Muscle of leg (tissue), 11 donors: Measurements from ENCODE around the gene EIF2AK3. TPM values are rescaled to one million over a fixed set of nuclear protein-coding genes. Genes with fewer than 3 reads are reported as not detected.

Experiments
- DNase-seq: peaks from one replicate; pipeline ENCODE4 v3.0.0; 2013
- H3K27ac ChIP-seq: one replicate; pipeline ENCODE4 v1.5.1; 2013; ENCODE audit warnings: mild to moderate bottlenecking, low read length, control low read depth
- H3K27me3 ChIP-seq: one replicate; pipeline ENCODE4 v1.6.1; 2013; ENCODE audit warnings: low read length; ENCODE audit not compliant: control insufficient read depth, insufficient read depth
- H3K36me3 ChIP-seq: one replicate; pipeline ENCODE4 v1.6.1; 2013; ENCODE audit warnings: low read length; ENCODE audit not compliant: control insufficient read depth, insufficient read depth
- H3K4me1 ChIP-seq: one replicate; pipeline ENCODE4 v1.6.1; 2013; ENCODE audit warnings: low read length; ENCODE audit not compliant: control insufficient read depth, insufficient read depth
- H3K4me3 ChIP-seq: one replicate; pipeline ENCODE4 v1.5.1; 2013; ENCODE audit warnings: low read length, control low read depth
- H3K9me3 ChIP-seq: replicated peaks from 2 replicates; pipeline ENCODE4 v1.6.1; 2013; ENCODE audit warnings: low read depth, low read length; ENCODE audit not compliant: control insufficient read depth
- whole genome bisulfite sequencing: methylation state at CpG from one replicate; pipeline ENCODE4 v1.1.5; 2013; ENCODE audit warnings: missing lambda C conversion rate; ENCODE audit not compliant: insufficient coverage; 5-methylcytosine and 5-hydroxymethylcytosine counted together
- polyA plus RNA-seq, 8 donors: library from polyadenylated mRNA; unstranded; fragments of 120-200 nt; gene quantifications; one replicate each; pipeline versions ENCODE4 v1.2.1 to v1.2.3, GENCODE V29; 2013; ENCODE audit warnings: inconsistent platforms in 1 of 8, low replicate concordance in 1 of 8; ENCODE audit not compliant: insufficient read length in 8 of 8, insufficient read depth in 1 of 8
- total RNA-seq: library from RNA; stranded (reverse); fragments of 120-200 nt; gene quantifications from one replicate; pipeline ENCODE4 v1.2.4, GENCODE V29; 2013

The EIF2AK3 gene
- total and polyA plus RNA-seq, 9 donors: 14.2 to 25.4 (median 19.2) TPM

DNA sequence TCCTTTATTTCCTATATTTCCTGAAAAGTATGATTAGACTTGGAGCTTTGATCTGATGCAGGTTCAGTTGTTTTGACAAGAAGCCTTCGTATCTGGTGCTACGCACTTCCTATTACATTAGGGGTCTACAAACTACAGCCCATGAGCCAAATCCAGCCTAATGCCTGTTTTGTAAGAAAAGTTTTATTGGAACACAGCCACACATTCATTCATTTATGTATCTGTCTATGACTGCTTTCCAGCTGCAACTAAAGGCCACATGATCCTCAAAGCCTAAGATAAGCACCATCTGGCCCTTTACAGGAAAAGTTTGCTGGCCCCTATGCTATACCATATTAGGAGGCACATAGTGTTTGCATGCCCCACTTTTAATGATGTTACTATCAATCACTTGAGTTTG is 26.0 kb downstream of the EIF2AK3 start:
- WGBS: no CpG with 5 or more reads among the region's 2 CpGs
- peaks cover 5% of the 10 kb centered on the region for H3K4me1 ChIP-seq

DNA sequence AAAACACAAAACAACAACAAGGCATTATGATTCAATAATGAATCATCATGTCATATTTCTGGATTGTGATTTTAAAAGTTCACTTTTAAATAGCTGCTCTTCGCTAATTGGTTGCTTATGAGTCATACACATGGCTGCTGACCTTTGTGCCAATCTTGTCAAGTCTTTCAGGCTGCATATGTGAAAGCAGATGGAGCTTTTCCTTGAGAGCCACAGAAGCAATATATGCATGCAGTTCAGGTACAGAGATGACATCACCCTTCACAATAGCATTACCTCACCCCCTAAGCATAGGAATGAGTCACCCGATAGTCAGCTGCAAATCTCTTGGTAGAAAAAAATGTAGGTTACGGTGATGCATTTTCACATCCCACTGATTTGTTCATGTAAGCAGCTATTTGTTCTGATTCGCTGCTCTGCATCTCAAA is 27.2 kb downstream of the EIF2AK3 start:
- WGBS: no CpG with 5 or more reads among the region's 4 CpGs
- Histone ChIP-seq H3K4me3 (no peak overlapping the region), H3K4me1 (peaks cover 5% of the 10 kb centered on the region), H3K27me3 (no peaks in the 10 kb centered on the region), H3K36me3 (no peaks in the 10 kb centered on the region), H3K27ac (peak overlapping the region; percentile 62), H3K9me3 (no peaks in the 10 kb centered on the region)
- DNase-seq: peak; percentile 85

More for the DNA sequence above, 26.0 kb downstream of the EIF2AK3 start:
- peak; percentile 58 for DNase-seq
- Histone ChIP-seq H3K36me3 (no peaks in the 10 kb centered on the region), H3K9me3 (no peaks in the 10 kb centered on the region), H3K27me3 (no peaks in the 10 kb centered on the region), H3K4me3 (no peak overlapping the region), H3K27ac (peak overlapping the region; percentile 62)

DNA sequence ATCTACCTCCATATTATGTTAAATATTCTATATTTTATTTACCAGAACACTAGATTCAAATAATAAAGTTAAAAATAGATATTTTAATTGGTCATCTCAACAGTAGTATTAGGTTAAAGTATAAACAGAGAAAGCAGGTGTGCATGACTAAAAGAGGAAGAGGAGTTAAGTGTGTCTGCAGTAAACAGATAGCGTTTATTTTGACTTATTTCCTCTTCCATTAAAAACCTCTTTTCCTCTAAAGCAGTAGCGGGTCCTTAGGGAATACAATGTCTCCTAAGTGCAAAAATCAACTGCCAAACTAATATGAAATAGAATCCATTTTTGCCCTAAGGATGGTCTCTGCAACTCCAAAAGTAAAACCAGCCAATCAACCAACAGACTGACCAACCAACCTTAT is 27.7 kb downstream of the EIF2AK3 start:
- no peaks in the 10 kb centered on the region for H3K9me3 ChIP-seq
- peak overlapping the region; percentile 62 for H3K27ac ChIP-seq
- H3K4me3 ChIP-seq: no peak overlapping the region
- no CpG with 5 or more reads among the region's 2 CpGs for WGBS
- peaks cover 5% of the 10 kb centered on the region for H3K4me1 ChIP-seq
- DNase-seq: peak; percentile 16
- H3K36me3 ChIP-seq: no peaks in the 10 kb centered on the region
- no peaks in the 10 kb centered on the region for H3K27me3 ChIP-seq

DNA sequence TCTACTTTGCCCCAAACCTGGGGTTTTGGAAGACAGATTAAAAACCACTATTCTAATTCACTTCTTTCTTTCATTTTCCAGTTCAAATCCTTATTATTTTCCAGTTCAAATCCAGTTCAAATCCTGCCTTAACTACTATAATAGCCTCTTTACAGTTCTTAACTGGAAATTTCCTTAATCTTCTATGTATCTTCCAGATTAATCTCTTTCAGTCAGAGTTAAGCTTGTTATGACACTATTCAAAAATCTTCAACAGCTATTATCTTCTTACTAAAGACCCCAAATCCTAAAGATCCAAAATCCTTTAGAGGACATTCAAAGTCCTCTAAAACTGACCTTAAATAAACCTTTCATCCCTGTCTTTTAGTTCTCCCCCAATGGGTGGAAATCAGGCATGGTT is 30.1 kb downstream of the EIF2AK3 start:
- no peak for DNase-seq

DNA sequence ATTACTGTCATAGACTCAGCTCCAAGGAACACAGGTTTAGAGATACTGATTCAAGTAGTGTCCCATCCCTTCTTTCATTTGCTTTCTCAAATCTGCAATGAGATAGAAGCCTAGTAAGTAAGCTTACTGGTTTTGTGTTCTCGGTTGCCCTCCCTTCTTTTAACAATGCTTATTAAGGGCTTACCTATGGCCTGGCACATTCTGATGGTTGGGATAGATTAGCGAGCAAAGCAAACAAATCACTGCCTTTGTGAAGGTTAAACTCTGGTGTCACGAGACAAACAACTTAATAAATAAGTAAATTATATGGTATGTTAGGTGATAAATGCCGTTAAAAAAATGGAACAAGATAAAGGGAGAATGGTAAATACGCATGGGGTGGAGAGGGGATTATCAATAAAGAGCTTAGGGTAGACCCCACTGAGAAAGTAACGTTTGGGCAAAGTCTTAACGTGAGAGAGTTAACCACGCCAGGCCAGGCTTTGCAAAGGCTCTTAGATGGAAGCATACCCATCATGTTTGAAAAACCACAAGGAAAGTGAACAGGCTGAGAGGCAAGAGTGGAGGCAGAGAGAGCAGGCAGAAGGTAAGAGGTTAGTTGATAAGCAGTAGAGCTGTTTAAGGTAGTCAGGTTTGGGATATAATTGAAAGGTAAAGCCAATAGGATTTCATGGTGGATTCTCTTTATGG is 31.0 kb downstream of the EIF2AK3 start:
- DNase-seq: no peak
- no peaks in the 10 kb centered on the region for H3K27me3 ChIP-seq
- peaks cover 3% of the 10 kb centered on the region for H3K4me1 ChIP-seq
- H3K9me3 ChIP-seq: no peaks in the 10 kb centered on the region
- no peak overlapping the region for H3K27ac ChIP-seq
- peaks cover 6% of the 10 kb centered on the region for H3K36me3 ChIP-seq
- 92% methylated on average over 4 of the region's 8 CpGs for WGBS
- H3K4me3 ChIP-seq: no peak overlapping the region

More for the DNA sequence above, 30.1 kb downstream of the EIF2AK3 start:
- Histone ChIP-seq H3K4me1 (peaks cover 5% of the 10 kb centered on the region), H3K36me3 (peaks cover 6% of the 10 kb centered on the region), H3K4me3 (no peak overlapping the region), H3K9me3 (no peaks in the 10 kb centered on the region), H3K27me3 (no peaks in the 10 kb centered on the region), H3K27ac (no peak overlapping the region)

DNA sequence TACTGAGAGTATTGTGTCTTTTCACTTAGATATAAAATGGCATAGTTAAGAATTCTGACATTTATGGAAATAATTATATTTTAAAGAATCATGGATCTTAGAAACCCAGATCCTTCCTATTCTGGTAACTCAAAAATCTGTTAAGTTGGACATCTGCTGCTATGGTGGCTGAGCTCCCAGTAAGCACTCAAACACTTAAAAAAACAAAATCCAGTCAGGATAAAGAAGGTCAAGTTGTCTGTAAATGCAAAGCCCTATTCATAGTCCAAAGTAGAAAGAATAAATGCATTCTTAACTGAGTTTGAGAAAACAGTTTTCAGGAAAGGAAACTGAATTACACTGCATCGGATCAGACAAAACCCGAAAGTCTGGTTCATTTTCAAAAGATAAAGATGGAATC is 35.6 kb downstream of the EIF2AK3 start:
- no peaks in the 10 kb centered on the region for H3K9me3 ChIP-seq
- no peaks in the 10 kb centered on the region for H3K27me3 ChIP-seq
- no CpG with 5 or more reads among the region's 2 CpGs for WGBS
- H3K36me3 ChIP-seq: peaks cover 17% of the 10 kb centered on the region
- H3K4me1 ChIP-seq: no peaks in the 10 kb centered on the region
- H3K4me3 ChIP-seq: no peak overlapping the region
- DNase-seq: no peak
- no peak overlapping the region for H3K27ac ChIP-seq

DNA sequence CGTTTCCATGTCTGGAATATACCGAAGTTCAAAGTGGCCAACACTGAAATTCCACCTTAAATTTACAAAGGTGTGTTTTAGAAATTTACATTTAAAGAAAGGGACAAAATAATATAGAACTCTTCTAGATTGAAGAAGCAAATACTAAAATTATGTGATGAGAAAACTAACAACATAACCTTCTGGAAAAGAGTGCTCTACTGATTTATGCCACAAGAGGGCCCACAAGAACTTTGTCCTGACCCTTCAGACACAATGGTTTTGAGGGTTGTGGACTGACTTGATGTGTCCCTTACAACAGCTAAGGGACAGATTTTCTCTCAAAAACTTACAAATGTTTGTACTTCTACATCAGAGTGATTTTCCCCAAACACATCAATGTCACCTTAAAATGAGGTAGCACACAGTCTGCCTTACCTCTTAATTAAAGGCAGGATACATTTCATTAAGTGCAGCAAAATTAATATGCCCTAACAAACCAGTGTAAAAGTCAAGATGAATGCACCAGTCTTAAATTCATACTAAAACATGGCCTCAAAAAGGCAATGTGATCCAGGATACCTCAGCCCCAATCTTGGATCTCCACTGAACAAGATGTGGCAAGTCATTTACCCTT is 36.2 kb downstream of the EIF2AK3 start:
- H3K27me3 ChIP-seq: no peaks in the 10 kb centered on the region
- DNase-seq: peak; percentile 72
- H3K27ac ChIP-seq: no peak overlapping the region
- peaks cover 17% of the 10 kb centered on the region for H3K36me3 ChIP-seq
- no peaks in the 10 kb centered on the region for H3K9me3 ChIP-seq
- no CpG with 5 or more reads among the region's 2 CpGs for WGBS
- H3K4me1 ChIP-seq: no peaks in the 10 kb centered on the region
- no peak overlapping the region for H3K4me3 ChIP-seq

DNA sequence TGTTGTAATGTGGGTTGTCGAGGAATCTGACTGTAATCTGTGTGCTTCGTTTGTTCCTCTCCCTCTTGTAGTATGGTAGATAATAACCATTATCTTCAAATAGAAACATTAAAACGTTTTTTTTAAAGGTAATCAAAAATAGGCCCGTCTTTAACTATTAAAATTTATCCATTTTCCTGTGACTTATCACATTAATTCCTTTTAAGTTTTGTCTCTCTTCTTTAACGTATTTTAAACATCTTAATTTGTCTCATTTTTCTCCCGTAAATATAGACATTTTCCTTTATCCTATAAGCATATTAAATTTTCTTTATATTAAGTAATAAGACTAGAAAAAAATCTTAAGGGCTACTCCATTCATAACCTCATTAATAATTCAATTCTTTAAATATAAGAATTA is 41.3 kb downstream of the EIF2AK3 start:
- Histone ChIP-seq H3K9me3 (no peaks in the 10 kb centered on the region), H3K36me3 (peaks cover 38% of the 10 kb centered on the region), H3K27ac (no peak overlapping the region), H3K4me1 (no peaks in the 10 kb centered on the region), H3K4me3 (no peak overlapping the region), H3K27me3 (no peaks in the 10 kb centered on the region)
- WGBS: no CpG with 5 or more reads among the region's 6 CpGs
- DNase-seq: no peak

DNA sequence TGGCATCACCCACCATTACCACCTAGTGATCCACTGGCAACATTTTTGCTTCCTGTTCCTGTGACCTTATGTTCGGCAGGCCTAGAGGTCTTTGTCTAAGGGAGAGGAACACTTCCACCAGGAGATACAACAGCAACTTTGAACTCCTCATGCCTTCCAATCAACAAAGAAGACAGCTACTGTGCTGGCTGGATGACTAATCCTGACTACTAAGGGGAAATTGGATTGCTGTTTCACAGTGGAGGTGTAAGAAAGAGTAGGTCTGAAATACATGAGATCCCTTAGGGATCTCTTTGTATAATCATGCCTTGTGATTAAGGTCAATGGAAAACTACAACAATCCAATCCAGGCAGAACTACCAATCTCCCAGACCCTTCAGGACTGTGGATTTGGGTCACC is 45.2 kb downstream of the EIF2AK3 start:
- DNase-seq: no peak
- H3K4me3 ChIP-seq: no peak overlapping the region
- no peaks in the 10 kb centered on the region for H3K27me3 ChIP-seq
- H3K36me3 ChIP-seq: peaks cover 36% of the 10 kb centered on the region
- H3K27ac ChIP-seq: no peak overlapping the region
- no peaks in the 10 kb centered on the region for H3K4me1 ChIP-seq
- H3K9me3 ChIP-seq: no peaks in the 10 kb centered on the region
- no CpG with 5 or more reads among the region's 1 CpG for WGBS

DNA sequence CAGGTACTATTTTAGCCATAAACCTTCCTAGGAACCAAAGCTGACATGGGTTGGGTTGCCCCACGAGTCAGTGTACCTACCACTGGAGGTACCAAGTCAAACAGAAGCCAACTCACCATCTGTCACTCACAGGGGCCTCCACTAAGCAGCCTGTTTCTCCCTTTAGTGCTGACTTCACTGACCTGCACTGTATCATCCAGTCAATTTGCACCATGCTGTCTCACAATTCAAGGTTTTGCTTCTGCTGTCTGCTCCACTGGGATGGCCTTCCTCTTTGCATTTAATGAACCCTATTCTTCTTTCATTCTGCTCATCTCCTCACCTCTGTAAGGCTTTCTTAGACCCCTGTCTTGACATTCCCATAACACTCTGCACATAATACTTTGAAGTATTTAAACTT is 47.2 kb downstream of the EIF2AK3 start:
- no peaks in the 10 kb centered on the region for H3K9me3 ChIP-seq
- H3K4me1 ChIP-seq: no peaks in the 10 kb centered on the region
- no peak for DNase-seq
- no peaks in the 10 kb centered on the region for H3K27me3 ChIP-seq
- H3K4me3 ChIP-seq: no peak overlapping the region
- H3K27ac ChIP-seq: no peak overlapping the region
- 100% methylated on average over 1 of the region's 1 CpG for whole genome bisulfite sequencing
- peaks cover 35% of the 10 kb centered on the region for H3K36me3 ChIP-seq
